AG04449 (cell line): ENCODE measurements around the gene MT1A.

Experiments used
- CTCF ChIA-PET: fragments of 350-600 bp; formaldehyde crosslinking; extraction: SDS; loops from one replicate; lab custom pipeline; 2021; ENCODE audit warnings: antibody characterized with exemption; lab: Yijun Ruan, JAX
- POLR2A ChIA-PET: fragments of 400-600, 350-600 bp; formaldehyde crosslinking; extraction: SDS; loops from one replicate; lab custom pipeline; 2020; ENCODE audit warnings: antibody characterized with exemption, inconsistent platforms; lab: Yijun Ruan, JAX
- DNase-seq: peaks from one replicate; pipeline ENCODE4 v3.0.0-alpha.2; 2010; ENCODE audit warnings: low read depth, low spot score
- H3K4me3 ChIP-seq: 2 replicates; pipeline ENCODE4 v1.5.1; 2011; ENCODE audit warnings: low read depth, mild to moderate bottlenecking, control low read depth, low read length
- TF ChIP-seq, protein P1 (sequence below): IDR thresholded peaks from one replicate; pipeline ENCODE4 v1.5.1; 2011; ENCODE audit warnings: mild to moderate bottlenecking, moderate library complexity, low read length, control low read depth, inconsistent platforms; ENCODE audit not compliant: insufficient read depth; ENCODE audit errors: missing control alignments

The MT1A gene

DNA sequence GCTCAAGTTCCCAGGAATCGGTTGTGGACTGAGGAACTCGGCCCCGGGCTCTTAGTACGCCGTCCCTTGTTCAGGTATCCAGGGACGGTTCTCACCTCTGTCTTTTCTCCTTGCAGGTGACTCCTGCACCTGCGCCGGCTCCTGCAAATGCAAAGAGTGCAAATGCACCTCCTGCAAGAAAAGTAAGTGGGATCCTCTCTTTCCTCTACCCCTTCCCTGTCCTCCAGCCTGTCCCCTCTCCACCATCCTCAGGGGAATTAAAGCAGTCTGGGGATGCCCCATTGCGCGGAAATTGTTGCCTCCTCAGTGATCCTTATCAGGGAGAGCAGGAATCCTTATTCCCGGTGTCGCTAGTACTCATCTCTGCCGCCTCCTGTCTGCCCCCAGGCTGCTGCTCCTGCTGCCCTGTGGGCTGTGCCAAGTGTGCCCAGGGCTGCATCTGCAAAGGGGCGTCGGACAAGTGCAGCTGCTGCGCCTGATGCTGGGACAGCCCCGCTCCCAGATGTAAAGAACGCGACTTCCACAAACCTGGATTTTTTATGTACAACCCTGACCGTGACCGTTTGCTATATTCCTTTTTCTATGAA is 29.5 kb upstream of the MT1A start:
- ChIA-PET CTCF (interaction anchor here (1.1 to 10.2 kb wide), 5 partner anchors 8 to 278 kb away, joined by 3 to 174 read pairs (median 3); no protein-coding TSS in a partner anchor), POLR2A (interaction anchor here (0.9 to 17.5 kb wide), 5 partner anchors 8 to 74 kb away, joined by 3 to 263 read pairs (median 4); partner anchors contain the start of genes MT1E and MT1X)
- peak overlapping the region; percentile 74 for H3K4me3 ChIP-seq
- DNase-seq = no peak
- TF ChIP-seq, protein P1, sequence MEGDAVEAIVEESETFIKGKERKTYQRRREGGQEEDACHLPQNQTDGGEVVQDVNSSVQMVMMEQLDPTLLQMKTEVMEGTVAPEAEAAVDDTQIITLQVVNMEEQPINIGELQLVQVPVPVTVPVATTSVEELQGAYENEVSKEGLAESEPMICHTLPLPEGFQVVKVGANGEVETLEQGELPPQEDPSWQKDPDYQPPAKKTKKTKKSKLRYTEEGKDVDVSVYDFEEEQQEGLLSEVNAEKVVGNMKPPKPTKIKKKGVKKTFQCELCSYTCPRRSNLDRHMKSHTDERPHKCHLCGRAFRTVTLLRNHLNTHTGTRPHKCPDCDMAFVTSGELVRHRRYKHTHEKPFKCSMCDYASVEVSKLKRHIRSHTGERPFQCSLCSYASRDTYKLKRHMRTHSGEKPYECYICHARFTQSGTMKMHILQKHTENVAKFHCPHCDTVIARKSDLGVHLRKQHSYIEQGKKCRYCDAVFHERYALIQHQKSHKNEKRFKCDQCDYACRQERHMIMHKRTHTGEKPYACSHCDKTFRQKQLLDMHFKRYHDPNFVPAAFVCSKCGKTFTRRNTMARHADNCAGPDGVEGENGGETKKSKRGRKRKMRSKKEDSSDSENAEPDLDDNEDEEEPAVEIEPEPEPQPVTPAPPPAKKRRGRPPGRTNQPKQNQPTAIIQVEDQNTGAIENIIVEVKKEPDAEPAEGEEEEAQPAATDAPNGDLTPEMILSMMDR = no peak

DNA sequence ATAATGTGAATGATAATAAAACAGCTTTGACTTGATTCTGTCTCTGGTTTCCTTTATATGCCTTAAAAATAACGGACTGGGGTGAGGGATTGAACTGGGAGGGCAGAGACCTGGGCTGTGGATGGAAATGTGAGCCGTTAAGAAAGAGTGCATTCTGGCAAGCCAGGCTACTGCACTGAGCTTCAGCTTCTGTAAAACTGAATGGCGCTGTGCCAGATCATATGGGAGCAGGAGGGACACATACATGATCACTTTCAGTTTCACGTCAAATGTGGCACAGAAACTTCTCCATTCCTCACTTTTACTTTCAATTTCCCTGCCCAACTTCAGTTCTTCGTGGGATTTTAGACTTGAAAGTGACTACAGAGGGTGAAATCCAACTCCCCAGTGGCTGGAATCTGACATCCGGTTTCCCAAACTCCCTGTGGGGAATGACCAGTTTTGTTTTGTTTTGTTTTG is 29.0 kb upstream of the MT1A start:
- TF ChIP-seq, protein P1 = peak; percentile 7
- H3K4me3 ChIP-seq = peak overlapping the region; percentile 74
- ChIA-PET CTCF (interaction anchor here (1.1 to 10.2 kb wide), 4 partner anchors 9 to 279 kb away, joined by 3 to 174 read pairs (median 3); no protein-coding TSS in a partner anchor), POLR2A (interaction anchor here (1.2 to 17.5 kb wide), 2 partner anchors 17 to 74 kb away, joined by 3 to 263 read pairs; partner anchors contain the start of gene MT1E)
- peak; percentile 60 for DNase-seq

DNA sequence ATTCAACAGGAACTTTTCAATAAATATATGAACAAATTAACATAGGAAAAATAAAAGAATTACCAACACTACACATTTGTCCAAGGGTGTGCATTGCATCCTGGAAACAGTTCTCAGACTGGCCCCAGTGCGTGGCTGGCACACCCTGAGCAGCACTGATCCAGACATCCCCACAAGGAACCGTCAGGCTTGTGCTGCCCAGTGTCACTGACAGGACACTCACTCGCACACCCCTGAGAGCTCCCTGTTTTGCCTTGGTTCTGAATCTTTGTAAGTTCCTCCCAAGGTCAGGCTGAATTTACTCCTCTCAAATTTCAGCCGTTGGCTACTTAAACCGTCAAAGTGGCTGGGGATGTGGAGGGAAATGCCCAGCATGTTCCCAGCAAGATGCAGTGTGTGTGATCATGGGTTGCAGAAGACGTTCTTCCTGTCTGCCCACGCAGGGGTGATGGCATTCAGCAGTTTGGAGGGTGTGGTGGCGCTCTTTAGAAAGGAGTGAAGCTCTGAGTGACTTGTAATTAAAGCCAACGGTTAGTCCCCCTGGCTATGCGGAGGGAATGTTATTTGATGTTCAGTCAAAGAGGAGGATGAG is 28.4 kb upstream of the MT1A start:
- ChIA-PET POLR2A (interaction anchor here (1.2 to 17.5 kb wide), 2 partner anchors 16 to 73 kb away, joined by 3 to 263 read pairs; partner anchors contain the start of gene MT1E), CTCF (interaction anchor here (1.0 to 10.2 kb wide), 4 partner anchors 9 to 92 kb away, joined by 3 to 174 read pairs (median 4); no protein-coding TSS in a partner anchor)
- TF ChIP-seq, protein P1 = no peak
- H3K4me3 ChIP-seq = peak overlapping the region; percentile 48
- peak; percentile 78 for DNase-seq

DNA sequence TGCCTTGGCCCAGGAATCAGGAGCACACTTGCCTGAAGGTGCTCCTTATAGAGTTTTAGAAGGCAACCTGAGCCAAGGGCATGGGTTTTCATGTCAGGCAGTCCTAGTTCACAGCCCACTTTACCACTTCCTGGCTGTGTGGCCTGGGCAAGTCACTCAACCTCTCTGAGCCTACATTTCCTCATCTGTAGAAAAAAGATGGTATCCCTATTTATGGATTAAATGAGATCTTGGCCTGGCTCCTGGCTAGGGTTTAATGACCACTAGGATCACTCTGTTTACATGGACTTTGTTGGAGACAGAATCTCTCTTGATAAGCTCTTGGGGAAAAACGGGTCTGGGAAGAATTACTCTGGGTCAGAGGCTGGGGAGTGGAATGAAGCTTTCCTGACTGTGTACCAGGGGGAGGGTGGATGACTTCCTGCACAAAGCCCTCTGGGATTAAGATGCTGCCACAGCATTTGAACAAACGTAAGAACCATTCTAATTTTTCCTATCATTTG is 27.8 kb upstream of the MT1A start:
- POLR2A ChIA-PET = interaction anchor here (1.1 to 17.5 kb wide), 2 partner anchors 15 to 72 kb away, joined by 4 to 263 read pairs; partner anchors contain the start of genes MT1E and MT1X
- DNase-seq = no peak
- TF ChIP-seq, protein P1 = no peak
- H3K4me3 ChIP-seq = no peak overlapping the region
- CTCF ChIA-PET = interaction anchor here (1.0 to 1.5 kb wide), 2 partner anchors 91 to 179 kb away, joined by 3 to 4 read pairs; no protein-coding TSS in a partner anchor

DNA sequence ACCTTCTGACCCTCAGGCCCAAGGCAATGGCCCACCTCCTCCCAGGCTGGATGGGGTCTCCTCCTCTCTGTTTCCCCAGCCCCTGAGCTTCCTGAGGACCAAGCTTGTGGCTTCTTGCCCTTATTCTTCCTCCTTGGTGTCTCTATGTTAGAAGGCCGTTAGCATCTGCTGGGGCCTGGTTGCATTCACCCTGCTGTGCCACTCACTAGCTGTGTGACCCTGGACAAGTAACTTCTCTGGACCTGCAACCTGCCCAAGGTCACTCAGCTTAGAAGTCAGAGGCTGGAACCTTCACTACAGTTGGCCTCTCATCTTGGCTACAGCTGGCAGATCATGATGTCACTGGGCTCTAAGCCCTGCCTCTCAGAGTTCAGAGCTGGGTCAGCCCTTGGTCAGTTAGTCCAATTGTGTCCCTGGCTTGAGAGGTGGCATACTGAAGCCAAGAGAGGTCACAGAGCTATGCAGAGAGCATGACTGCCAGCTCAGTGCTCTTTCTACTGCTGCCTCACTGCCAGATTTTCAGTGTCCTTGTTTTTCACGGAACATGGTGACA is 27.1 kb upstream of the MT1A start:
- DNase-seq = no peak
- no peak overlapping the region for H3K4me3 ChIP-seq
- ChIA-PET POLR2A (interaction anchor here (1.1 to 17.5 kb wide), 2 partner anchors 15 to 71 kb away, joined by 4 to 263 read pairs; partner anchors contain the start of genes MT1E and MT1X), CTCF (interaction anchor here (0.9 to 2.8 kb wide), 5 partner anchors 10 to 178 kb away, joined by 3 to 12 read pairs (median 7); no protein-coding TSS in a partner anchor)
- TF ChIP-seq, protein P1 = no peak
